HG02973 (cell line): ENCODE measurements around the gene AKAP7.
"Not testable (repeated sequence)": the region's sequence is repeated elsewhere in the genome, so short reads cannot be mapped to it uniquely, and the experiment has no call there.

Experiments used
- ATAC-seq: cut with Tn5 transposase; IDR thresholded peaks from one replicate; pipeline ENCODE4 v1.9.1; 2021; ENCODE audit warnings: moderate library complexity; ENCODE audit not compliant: unreplicated experiment

The AKAP7 gene

GRCh38 chr6:131288214-131288613 is 152.9 kb downstream of the AKAP7 start:
- no peak for ATAC-seq

GRCh38 chr6:131290955-131291354 is 155.7 kb downstream of the AKAP7 start:
- ATAC-seq: no peak

GRCh38 chr6:131292145-131292938 is 157.1 kb downstream of the AKAP7 start:
- ATAC-seq: no peak

GRCh38 chr6:131293472-131293911 is 158.2 kb downstream of the AKAP7 start:
- ATAC-seq: no peak

GRCh38 chr6:131295081-131295480 is 159.8 kb downstream of the AKAP7 start:
- no peak for ATAC-seq

GRCh38 chr6:131300826-131301225 is 165.6 kb downstream of the AKAP7 start:
- not testable (repeated sequence) for ATAC-seq

GRCh38 chr6:131303338-131303930 is 168.2 kb downstream of the AKAP7 start:
- ATAC-seq: no peak

GRCh38 chr6:131305037-131305850 is 170.0 kb downstream of the AKAP7 start:
- no peak for ATAC-seq

- no peak for ATAC-seq
These were observed 174.2 kb downstream of the AKAP7 start for GRCh38 chr6:131309437-131309836.

- no peak for ATAC-seq
These were observed 179.6 kb downstream of the AKAP7 start for GRCh38 chr6:131314838-131315237.

- no peak for ATAC-seq
These were observed 181.4 kb downstream of the AKAP7 start for GRCh38 chr6:131316654-131317053.

- no peak for ATAC-seq
These were observed 182.2 kb downstream of the AKAP7 start for GRCh38 chr6:131317516-131317915.

- no peak for ATAC-seq
These were observed 186.3 kb downstream of the AKAP7 start for GRCh38 chr6:131321589-131321988.

GRCh38 chr6:131322125-131322524 is 186.9 kb downstream of the AKAP7 start:
- ATAC-seq: no peak

- ATAC-seq: not testable (repeated sequence)
These were observed 190.4 kb downstream of the AKAP7 start for GRCh38 chr6:131325669-131326068.

- ATAC-seq: not testable (repeated sequence)
These were observed 193.5 kb downstream of the AKAP7 start for GRCh38 chr6:131328727-131329126.

- no peak for ATAC-seq
These were observed 195.9 kb downstream of the AKAP7 start for GRCh38 chr6:131331151-131331550.

- no peak for ATAC-seq
These were observed 196.9 kb downstream of the AKAP7 start for GRCh38 chr6:131331873-131332781.
